Measurements from ENCODE around the gene GFI1B.

- TF ChIP-seq, protein P1, sequence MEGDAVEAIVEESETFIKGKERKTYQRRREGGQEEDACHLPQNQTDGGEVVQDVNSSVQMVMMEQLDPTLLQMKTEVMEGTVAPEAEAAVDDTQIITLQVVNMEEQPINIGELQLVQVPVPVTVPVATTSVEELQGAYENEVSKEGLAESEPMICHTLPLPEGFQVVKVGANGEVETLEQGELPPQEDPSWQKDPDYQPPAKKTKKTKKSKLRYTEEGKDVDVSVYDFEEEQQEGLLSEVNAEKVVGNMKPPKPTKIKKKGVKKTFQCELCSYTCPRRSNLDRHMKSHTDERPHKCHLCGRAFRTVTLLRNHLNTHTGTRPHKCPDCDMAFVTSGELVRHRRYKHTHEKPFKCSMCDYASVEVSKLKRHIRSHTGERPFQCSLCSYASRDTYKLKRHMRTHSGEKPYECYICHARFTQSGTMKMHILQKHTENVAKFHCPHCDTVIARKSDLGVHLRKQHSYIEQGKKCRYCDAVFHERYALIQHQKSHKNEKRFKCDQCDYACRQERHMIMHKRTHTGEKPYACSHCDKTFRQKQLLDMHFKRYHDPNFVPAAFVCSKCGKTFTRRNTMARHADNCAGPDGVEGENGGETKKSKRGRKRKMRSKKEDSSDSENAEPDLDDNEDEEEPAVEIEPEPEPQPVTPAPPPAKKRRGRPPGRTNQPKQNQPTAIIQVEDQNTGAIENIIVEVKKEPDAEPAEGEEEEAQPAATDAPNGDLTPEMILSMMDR (IDR thresholded peaks at IDR 0.05): no peak
- TF ChIP-seq POLR2A (IDR thresholded peaks at IDR 0.05) (no peak), POLR2AphosphoS5 (IDR thresholded peaks at IDR 0.05) (no peak), EP300 (IDR thresholded peaks at IDR 0.05) (no peak)
Measured at GRCh38 chr9:132998831-132999635, 20.5 kb downstream of the GFI1B start.
